SK-N-MC (cell line): ENCODE results near the gene IGF2BP2.
A peak's percentile ranks its signal among the peaks of the same experiment; 100 is the strongest.
"Not testable (repeated sequence)": the region's sequence is repeated elsewhere in the genome, so short reads cannot be mapped to it uniquely, and the experiment has no call there.

Experiments
- DNase-seq: peaks from one replicate; pipeline ENCODE4 v3.0.0-alpha.2; 2011; ENCODE audit warnings: low read depth, low spot score
- H3K27ac ChIP-seq: fragments of 200-600 bp; sonication (generic); 2 replicates; pipeline ENCODE4 v1.5.1; 2016; ENCODE audit warnings: mixed run types
- H3K36me3 ChIP-seq: fragments of 200-600 bp; sonication (generic); 2 replicates; pipeline ENCODE4 v1.6.1; 2017; ENCODE audit warnings: antibody characterized with exemption, low read length, mixed read lengths; ENCODE audit not compliant: insufficient read depth
- H3K4me3 ChIP-seq: fragments of 200-600 bp; sonication (generic); 2 replicates; pipeline ENCODE4 v1.5.1; 2016
- H3K9ac ChIP-seq: fragments of 200-600 bp; sonication (generic); 2 replicates; pipeline ENCODE4 v1.8.0; 2017; ENCODE audit warnings: mixed run types, mixed read lengths; ENCODE audit not compliant: insufficient read length
- H3K9me3 ChIP-seq: fragments of 200-600 bp; sonication (generic); 2 replicates; pipeline ENCODE4 v1.6.1; 2017; ENCODE audit warnings: low read depth, mild to moderate bottlenecking, antibody characterized with exemption, low read length, moderate library complexity, mixed read lengths
- EZH2 ChIP-seq: fragments of 200-600 bp; sonication (generic); IDR thresholded peaks from one replicate; pipeline ENCODE4 v1.6.1; 2017; ENCODE audit warnings: antibody characterized with exemption
- FOXP2 ChIP-seq: optimal IDR thresholded peaks from 2 replicates; pipeline ENCODE3; 2011; ENCODE audit warnings: mild to moderate bottlenecking, moderate library complexity; ENCODE audit not compliant: insufficient read depth; ENCODE audit errors: extremely low read length, control extremely low read depth
- POLR2AphosphoS5 ChIP-seq: IDR thresholded peaks from 2 replicates; pipeline ENCODE4 v1.6.1; 2012; ENCODE audit warnings: mild to moderate bottlenecking, low read depth, low read length, borderline replicate concordance

The IGF2BP2 gene

GRCh38 chr3:185711255-185711870 lies 113.5 kb downstream of the IGF2BP2 start:
- Histone ChIP-seq H3K9me3 (no peaks in the 10 kb centered on the region), H3K27ac (peak overlapping the region; percentile 23; the same call in 1 of the 2 replicates), H3K36me3 (0 out of 2 replicates have a peak, but pooled peaks cover under 1% of the 10 kb centered on the region), H3K4me3 (no peak overlapping the region), H3K9ac (no peak overlapping the region)
- DNase-seq, result no peak
- TF ChIP-seq EZH2 (no peak), POLR2AphosphoS5 (no peak), FOXP2 (no peak)

GRCh38 chr3:185709251-185709955 lies 115.4 kb downstream of the IGF2BP2 start:
- TF ChIP-seq EZH2 (no peak), POLR2AphosphoS5 (no peak), FOXP2 (no peak)
- Histone ChIP-seq H3K27ac (peak overlapping the region; percentile 48; the same call in 1 of the 2 replicates), H3K36me3 (0 out of 2 replicates have a peak, but pooled peaks cover 3% of the 10 kb centered on the region), H3K9me3 (no peaks in the 10 kb centered on the region), H3K4me3 (0 out of 2 replicates have a peak overlapping the region, but pooled peaks have one; percentile 4), H3K9ac (no peak overlapping the region)
- DNase-seq, result no peak

GRCh38 chr3:185708392-185708791 lies 116.5 kb downstream of the IGF2BP2 start:
- no peaks in the 10 kb centered on the region for H3K9me3 ChIP-seq
- 0 out of 2 replicates have a peak, but pooled peaks cover 3% of the 10 kb centered on the region for H3K36me3 ChIP-seq
- TF ChIP-seq POLR2AphosphoS5, result no peak

GRCh38 chr3:185705498-185705897 lies 119.3 kb downstream of the IGF2BP2 start:
- no peaks in the 10 kb centered on the region for H3K9me3 ChIP-seq
- H3K27ac ChIP-seq, result no peak overlapping the region
- no peak for DNase-seq
- 0 out of 2 replicates have a peak, but pooled peaks cover 3% of the 10 kb centered on the region for H3K36me3 ChIP-seq
- no peak overlapping the region for H3K9ac ChIP-seq
- TF ChIP-seq EZH2 (no peak), POLR2AphosphoS5 (no peak), FOXP2 (no peak)
- no peak overlapping the region for H3K4me3 ChIP-seq

More at GRCh38 chr3:185708392-185708791, 116.5 kb downstream of the IGF2BP2 start:
- H3K4me3 ChIP-seq, result no peak overlapping the region
- H3K9ac ChIP-seq, result no peak overlapping the region
- no peak overlapping the region for H3K27ac ChIP-seq
- DNase-seq, result no peak

- Histone ChIP-seq H3K9me3 (no peaks in the 10 kb centered on the region), H3K27ac (no peak overlapping the region), H3K36me3 (0 out of 2 replicates have a peak, but pooled peaks cover 3% of the 10 kb centered on the region), H3K9ac (no peak overlapping the region), H3K4me3 (no peak overlapping the region)
- no peak for TF ChIP-seq EZH2
- no peak for TF ChIP-seq POLR2AphosphoS5
- no peak for TF ChIP-seq FOXP2
- no peak for DNase-seq
Observed at GRCh38 chr3:185702262-185703225, 122.3 kb downstream of the IGF2BP2 start.

- Histone ChIP-seq H3K4me3 (no peak overlapping the region), H3K9ac (no peak overlapping the region), H3K9me3 (no peaks in the 10 kb centered on the region), H3K27ac (no peak overlapping the region), H3K36me3 (0 out of 2 replicates have a peak, but pooled peaks cover 3% of the 10 kb centered on the region)
- DNase-seq, result no peak
- no peak for TF ChIP-seq EZH2
- TF ChIP-seq FOXP2, result no peak
- TF ChIP-seq POLR2AphosphoS5, result no peak
Observed at GRCh38 chr3:185701611-185702261, 123.1 kb downstream of the IGF2BP2 start.

- no peaks in the 10 kb centered on the region for H3K36me3 ChIP-seq
- TF ChIP-seq EZH2 (no peak), FOXP2 (no peak)
- DNase-seq, result no peak
- H3K4me3 ChIP-seq, result no peak overlapping the region
- H3K9me3 ChIP-seq, result no peaks in the 10 kb centered on the region
- H3K9ac ChIP-seq, result no peak overlapping the region
- no peak overlapping the region for H3K27ac ChIP-seq
Observed at GRCh38 chr3:185699927-185700326, 124.9 kb downstream of the IGF2BP2 start.

GRCh38 chr3:185697228-185697627 lies 127.6 kb downstream of the IGF2BP2 start:
- H3K4me3 ChIP-seq, DNase-seq, H3K27ac ChIP-seq, H3K9ac ChIP-seq, H3K9me3 ChIP-seq: not testable (repeated sequence)
- peaks cover 17% of the 10 kb centered on the region for H3K36me3 ChIP-seq
